Measurements from ENCODE around the gene ORC1.
A peak's percentile ranks its signal among the peaks of the same experiment; 100 is the strongest.
"Not testable (repeated sequence)": the region's sequence is repeated elsewhere in the genome, so short reads cannot be mapped to it uniquely, and the experiment has no call there.

ORC1 gene

DNA sequence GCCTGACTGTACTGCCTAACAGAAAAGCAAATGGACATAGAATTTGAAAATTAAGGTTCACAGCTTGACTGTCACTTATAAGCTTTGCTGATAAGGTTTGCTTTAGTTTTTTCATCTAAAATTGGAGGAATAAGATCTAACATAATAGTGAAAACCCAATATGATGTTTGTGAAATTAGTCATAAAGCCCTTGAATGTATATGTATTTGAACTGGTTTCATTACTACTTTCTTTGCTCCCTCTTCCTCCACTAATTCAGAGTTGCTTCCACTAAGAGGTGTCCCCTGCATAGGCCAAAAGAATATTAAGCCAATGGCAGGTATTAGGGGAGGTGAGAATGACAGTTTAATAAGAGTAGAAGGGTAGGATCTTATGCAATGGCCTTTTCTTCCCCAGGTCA, 10.7 kb upstream of the ORC1 start:
- no peak overlapping the region for H3K27ac Mint-ChIP-seq
- no peaks in the 10 kb centered on the region for H3K4me1 Mint-ChIP-seq
- peaks cover 48 to 52% of the 10 kb centered on the region in 2 donors for H3K36me3 Mint-ChIP-seq
- H3K27me3 Mint-ChIP-seq, result no peaks in the 10 kb centered on the region
- no peak for DNase-seq
- ATAC-seq (replicated peaks), result no peak
- H3K9me3 Mint-ChIP-seq, result no peaks in the 10 kb centered on the region
- H3K4me3 Mint-ChIP-seq, result no peak overlapping the region

DNA sequence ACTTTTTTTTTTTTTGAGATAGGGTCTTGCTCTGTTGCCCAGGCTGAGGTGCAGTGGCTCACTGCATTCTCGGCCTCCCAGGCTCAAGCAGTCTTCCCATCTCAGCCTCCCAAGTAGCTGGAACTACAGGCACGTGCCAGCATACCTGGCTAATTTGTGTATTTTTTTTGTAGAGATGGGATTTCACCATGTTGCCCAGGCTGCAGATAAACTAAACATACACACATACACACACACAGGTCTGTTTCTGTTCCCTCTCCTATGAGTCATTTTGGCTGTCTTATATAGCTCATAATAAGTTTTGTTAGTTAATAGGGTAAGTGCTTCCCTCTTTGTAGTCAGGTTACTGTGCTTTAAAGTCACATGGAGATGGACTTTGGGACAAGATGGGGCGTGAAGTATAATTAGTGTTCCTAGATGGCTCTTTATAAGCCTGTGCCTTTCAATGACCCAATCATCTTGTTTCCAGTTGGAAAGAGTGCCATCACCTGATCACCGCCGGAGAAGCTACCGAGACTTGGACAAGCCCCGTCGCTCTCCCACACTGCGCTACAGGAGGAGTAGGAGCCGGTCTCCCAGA, 9.3 kb upstream of the ORC1 start:
- H3K27me3 Mint-ChIP-seq, result no peaks in the 10 kb centered on the region
- no peak overlapping the region for H3K4me3 Mint-ChIP-seq
- DNase-seq, result no peak
- no peaks in the 10 kb centered on the region for H3K9me3 Mint-ChIP-seq
- H3K4me1 Mint-ChIP-seq, result no peaks in the 10 kb centered on the region
- peak; percentile 60 to 84 for ATAC-seq (replicated peaks)
- H3K36me3 Mint-ChIP-seq, result peaks cover 50 to 51% of the 10 kb centered on the region in 2 donors
- H3K27ac Mint-ChIP-seq, result no peak overlapping the region

DNA sequence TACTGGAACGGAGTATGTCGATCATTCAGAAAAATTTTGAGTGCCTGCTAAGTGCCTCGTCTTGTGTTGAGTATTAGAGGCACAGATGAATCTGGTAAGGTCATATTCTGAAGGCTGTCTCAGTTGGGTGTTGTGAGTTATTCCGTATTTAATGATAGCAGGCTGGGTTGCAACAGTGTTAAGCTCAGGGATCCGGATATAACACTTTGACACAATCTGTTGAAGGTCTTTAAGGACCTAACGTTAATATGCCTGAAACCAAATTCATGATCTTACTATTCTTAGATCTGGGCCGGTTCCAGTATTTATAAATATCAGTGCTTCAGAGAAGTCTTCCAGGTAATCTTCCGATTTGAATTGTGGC, 734 bp upstream of the ORC1 start:
- Mint-ChIP-seq H3K27ac (peak overlapping the region; percentile 98), H3K4me3 (peak overlapping the region; percentile 98), H3K27me3 (no peaks in the 10 kb centered on the region), H3K4me1 (peaks cover 11 to 27% of the 10 kb centered on the region in 2 donors), H3K9me3 (no peaks in the 10 kb centered on the region), H3K36me3 (peaks cover 23 to 36% of the 10 kb centered on the region in 2 donors)
- ATAC-seq (replicated peaks) (no peak), DNase-seq (no peak)

DNA sequence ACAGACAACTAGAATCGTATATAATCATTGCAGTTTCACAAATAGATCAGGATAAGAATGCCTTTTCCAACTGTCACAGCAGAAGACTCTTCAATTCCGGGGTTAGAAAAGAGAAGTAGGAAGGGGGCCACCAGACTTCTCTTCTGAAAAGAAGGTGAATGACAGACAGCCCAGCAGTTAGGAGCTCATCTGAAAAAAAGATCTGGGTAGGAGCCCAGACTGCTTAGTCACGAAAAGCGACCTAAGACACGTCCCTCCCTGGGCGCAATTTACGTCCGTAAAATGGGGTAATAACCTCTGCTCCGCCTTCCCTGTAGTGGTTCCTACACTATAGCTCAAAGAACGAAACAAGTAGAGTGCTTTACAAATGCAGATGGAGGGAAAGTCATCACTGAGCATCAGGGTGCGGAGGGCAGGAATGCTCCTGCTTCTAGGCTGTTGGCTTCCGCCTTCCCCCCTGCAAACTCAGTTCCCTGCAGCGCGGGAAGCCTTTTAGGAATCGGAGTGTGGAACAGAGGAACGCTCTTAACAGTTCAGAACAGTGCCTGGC, 582 bp downstream of the ORC1 start:
- H3K4me3 Mint-ChIP-seq, result peak overlapping the region; percentile 98
- peaks cover 22 to 39% of the 10 kb centered on the region in 2 donors for H3K36me3 Mint-ChIP-seq
- H3K27me3 Mint-ChIP-seq, result no peaks in the 10 kb centered on the region
- peaks cover 11 to 27% of the 10 kb centered on the region in 2 donors for H3K4me1 Mint-ChIP-seq
- DNase-seq (peak; percentile 45), ATAC-seq (replicated peaks) (peak; percentile 59 to 63)
- H3K27ac Mint-ChIP-seq, result peak overlapping the region; percentile 98
- H3K9me3 Mint-ChIP-seq, result no peaks in the 10 kb centered on the region

- Mint-ChIP-seq H3K36me3 (peaks cover 18 to 35% of the 10 kb centered on the region in 2 donors), H3K4me3 (no peak overlapping the region)
These were observed 1.4 kb downstream of the ORC1 start for GRCh38 chr1:52402860-52403240.

DNA sequence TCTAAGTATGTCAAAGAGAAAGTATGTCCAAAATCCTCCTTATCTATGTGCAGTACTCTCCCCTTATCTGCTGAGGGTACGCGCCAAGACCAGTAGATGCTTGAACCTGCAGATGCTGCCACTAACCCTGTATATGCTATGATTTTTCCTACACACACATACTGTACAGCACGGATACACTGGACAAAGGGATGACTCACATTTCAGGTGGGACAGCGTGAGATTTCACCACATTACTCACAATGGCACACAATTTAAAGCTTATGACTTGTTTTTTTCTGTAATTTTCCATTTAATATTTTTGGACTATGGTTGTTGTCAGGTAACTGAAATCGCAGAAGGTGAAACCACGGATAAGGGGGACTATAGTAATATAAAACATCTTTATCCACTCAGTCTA, 4.1 kb downstream of the ORC1 start:
- Mint-ChIP-seq H3K36me3 (peaks cover 32 to 47% of the 10 kb centered on the region in 2 donors), H3K4me3 (no peak overlapping the region), H3K4me1 (peaks cover 7 to 13% of the 10 kb centered on the region in 2 donors), H3K27ac (no peak overlapping the region), H3K9me3 (no peaks in the 10 kb centered on the region), H3K27me3 (no peaks in the 10 kb centered on the region)
- DNase-seq (no peak), ATAC-seq (replicated peaks) (no peak)

More at GRCh38 chr1:52402860-52403240, 1.4 kb downstream of the ORC1 start:
- peaks cover 11 to 27% of the 10 kb centered on the region in 2 donors for H3K4me1 Mint-ChIP-seq
- H3K9me3 Mint-ChIP-seq, result no peaks in the 10 kb centered on the region
- ATAC-seq (replicated peaks), result no peak
- H3K27ac Mint-ChIP-seq, result no peak overlapping the region
- DNase-seq, result no peak
- no peaks in the 10 kb centered on the region for H3K27me3 Mint-ChIP-seq

GRCh38 chr1:52399629-52400028, 4.6 kb downstream of the ORC1 start:
- Mint-ChIP-seq H3K4me1 (peaks cover 7 to 12% of the 10 kb centered on the region in 2 donors), H3K27ac (no peak overlapping the region), H3K4me3 (no peak overlapping the region), H3K27me3 (no peaks in the 10 kb centered on the region), H3K9me3 (no peaks in the 10 kb centered on the region), H3K36me3 (peaks cover 33 to 52% of the 10 kb centered on the region in 2 donors)
- DNase-seq, result no peak
- ATAC-seq (replicated peaks), result no peak

GRCh38 chr1:52393174-52393573, 11.0 kb downstream of the ORC1 start:
- no peak overlapping the region for H3K27ac Mint-ChIP-seq
- H3K4me3 Mint-ChIP-seq, result no peak overlapping the region
- no peaks in the 10 kb centered on the region for H3K27me3 Mint-ChIP-seq
- peaks cover 30 to 65% of the 10 kb centered on the region in 2 donors for H3K36me3 Mint-ChIP-seq
- ATAC-seq (replicated peaks) (no peak), DNase-seq (no peak)
- no peaks in the 10 kb centered on the region for H3K9me3 Mint-ChIP-seq
- H3K4me1 Mint-ChIP-seq, result no peaks in the 10 kb centered on the region

DNA sequence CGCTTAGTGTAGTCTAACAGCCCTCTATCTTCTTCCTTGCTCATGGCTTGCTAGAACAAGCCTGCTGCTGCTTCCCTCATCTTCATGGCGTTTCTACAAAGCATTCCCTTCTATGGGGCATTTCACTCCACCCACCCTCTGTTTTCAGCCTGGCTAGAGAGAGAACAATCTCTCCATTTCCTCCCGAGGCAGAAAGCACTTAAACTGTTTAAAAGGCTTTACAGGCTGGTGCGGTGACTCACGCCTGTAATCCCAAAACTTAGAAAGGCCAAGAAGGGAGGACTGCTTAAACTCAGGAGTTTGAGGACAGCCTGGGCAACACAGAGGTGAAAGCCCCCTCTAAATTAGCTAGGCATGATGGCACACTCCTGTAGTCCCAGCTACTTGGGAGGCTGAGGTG, 17.8 kb downstream of the ORC1 start:
- Mint-ChIP-seq H3K27me3 (no peaks in the 10 kb centered on the region), H3K36me3 (peaks cover 28 to 53% of the 10 kb centered on the region in 2 donors), H3K4me3 (no peak overlapping the region), H3K4me1 (no peaks in the 10 kb centered on the region), H3K9me3 (no peaks in the 10 kb centered on the region), H3K27ac (no peak overlapping the region)
- ATAC-seq (replicated peaks) (no peak), DNase-seq (no peak)

DNA sequence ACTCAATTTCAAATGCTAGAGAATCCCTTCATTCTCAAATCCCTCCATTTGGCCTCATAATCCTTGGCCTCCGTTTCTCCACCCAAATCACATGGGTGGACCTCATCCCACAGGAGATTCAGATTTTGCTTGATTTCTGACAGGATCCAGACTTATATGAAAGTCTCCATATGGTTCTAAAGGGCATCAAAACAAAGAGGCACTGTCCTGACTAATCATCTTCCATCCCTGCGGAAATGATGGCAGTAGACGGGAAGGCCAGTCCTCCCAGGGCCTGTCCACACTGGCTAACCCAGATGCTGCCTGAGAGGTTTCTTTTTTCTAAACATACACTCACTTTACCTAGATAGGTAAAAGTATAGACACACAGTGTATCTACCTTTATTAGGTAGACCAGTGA, 18.8 kb downstream of the ORC1 start:
- H3K27ac Mint-ChIP-seq, result no peak overlapping the region
- DNase-seq, result no peak
- no peaks in the 10 kb centered on the region for H3K27me3 Mint-ChIP-seq
- no peak for ATAC-seq (replicated peaks)
- no peaks in the 10 kb centered on the region for H3K9me3 Mint-ChIP-seq
- no peaks in the 10 kb centered on the region for H3K4me1 Mint-ChIP-seq
- no peak overlapping the region for H3K4me3 Mint-ChIP-seq
- peaks cover 32 to 52% of the 10 kb centered on the region in 2 donors for H3K36me3 Mint-ChIP-seq

- not testable (repeated sequence) for H3K4me3 Mint-ChIP-seq; H3K9me3 Mint-ChIP-seq; H3K27me3 Mint-ChIP-seq; H3K27ac Mint-ChIP-seq; DNase-seq; ATAC-seq (replicated peaks)
- Mint-ChIP-seq H3K4me1 (peaks cover 6 to 13% of the 10 kb centered on the region in 2 donors), H3K36me3 (peaks cover 12 to 33% of the 10 kb centered on the region in 2 donors)
These were observed 34.4 kb downstream of the ORC1 start for GRCh38 chr1:52369851-52370250.

GRCh38 chr1:52368383-52369172, 35.6 kb downstream of the ORC1 start:
- peak; percentile 27 for DNase-seq
- no peak for ATAC-seq (replicated peaks)
- H3K27me3 Mint-ChIP-seq, result peaks cover 4 to 6% of the 10 kb centered on the region in 2 donors
- H3K27ac Mint-ChIP-seq, result no peak overlapping the region
- peak overlapping the region; percentile 67 to 69 for H3K4me3 Mint-ChIP-seq
- H3K4me1 Mint-ChIP-seq, result peaks cover 11 to 22% of the 10 kb centered on the region in 2 donors
- H3K9me3 Mint-ChIP-seq, result no peaks in the 10 kb centered on the region
- H3K36me3 Mint-ChIP-seq, result peaks cover 13 to 20% of the 10 kb centered on the region in 2 donors

- no peak for DNase-seq
- no peaks in the 10 kb centered on the region for H3K9me3 Mint-ChIP-seq
- H3K27ac Mint-ChIP-seq, result no peak overlapping the region
- H3K27me3 Mint-ChIP-seq, result peaks cover 4 to 6% of the 10 kb centered on the region in 2 donors
- ATAC-seq (replicated peaks), result no peak
- H3K4me1 Mint-ChIP-seq, result peaks cover 11 to 28% of the 10 kb centered on the region in 2 donors
- peak overlapping the region in 1 of 2 donors; percentile 32 for H3K4me3 Mint-ChIP-seq
- peaks cover 16 to 23% of the 10 kb centered on the region in 2 donors for H3K36me3 Mint-ChIP-seq
These were observed 37.0 kb downstream of the ORC1 start for GRCh38 chr1:52367272-52367671.

- Mint-ChIP-seq H3K36me3 (peaks cover 23 to 31% of the 10 kb centered on the region in 2 donors), H3K4me3 (peak overlapping the region; percentile 93), H3K9me3 (no peaks in the 10 kb centered on the region), H3K27ac (peak overlapping the region; percentile 96), H3K4me1 (peaks cover 11 to 34% of the 10 kb centered on the region in 2 donors), H3K27me3 (peaks cover 4 to 6% of the 10 kb centered on the region in 2 donors)
- DNase-seq (no peak), ATAC-seq (replicated peaks) (no peak)
These were observed 37.8 kb downstream of the ORC1 start for GRCh38 chr1:52366517-52366827.
